Mesothelial cell of epicardium (in vitro differentiated cells): ENCODE data around the gene DIPK1A. TPM values are rescaled to one million over a fixed set of nuclear protein-coding genes. Genes with fewer than 3 reads are reported as not detected.

Source experiments
- DNase-seq, 2 experiments: peaks; one replicate each; pipeline ENCODE4 v3.0.0; 2021; ENCODE audit warnings: low spot score in 2 of 2; ENCODE audit not compliant: unreplicated experiment in 2 of 2
- H3K27ac Mint-ChIP-seq: 2 replicates; pipeline ENCODE4 v1.8.0; 2021; ENCODE audit warnings: mixed read lengths
- H3K27me3 Mint-ChIP-seq: 2 replicates; pipeline ENCODE4 v1.8.0; 2021; ENCODE audit warnings: low read depth, mixed read lengths
- H3K36me3 Mint-ChIP-seq: 2 replicates; pipeline ENCODE4 v1.8.0; 2021; ENCODE audit warnings: mixed read lengths
- H3K4me1 Mint-ChIP-seq: 2 replicates; pipeline ENCODE4 v1.8.0; 2021; ENCODE audit warnings: mixed read lengths
- H3K4me3 Mint-ChIP-seq: 2 replicates; pipeline ENCODE4 v1.8.0; 2021; ENCODE audit warnings: mild to moderate bottlenecking, moderate library complexity, mixed read lengths
- H3K9me3 Mint-ChIP-seq: 2 replicates; pipeline ENCODE4 v1.8.0; 2021; ENCODE audit warnings: mixed read lengths
- CTCF ChIP-seq: fragments of 200-600 bp; sonication (generic); IDR thresholded peaks from one replicate; pipeline ENCODE4 v1.5.0; 2021; ENCODE audit warnings: antibody characterized with exemption; ENCODE audit not compliant: unreplicated experiment
- total RNA-seq: library from RNA; stranded (reverse); gene quantifications from 3 replicates; pipeline ENCODE4 v1.2.1, GENCODE V29; 2021

The DIPK1A gene
- total RNA-seq, 1 donor from 2014 or later, result 12.3 TPM

GRCh38 chr1:92910081-92910480 is 51.2 kb downstream of the DIPK1A start:
- TF ChIP-seq CTCF, result no peak
- Mint-ChIP-seq H3K27ac (no peak overlapping the region), H3K36me3 (peaks cover 8% of the 10 kb centered on the region), H3K9me3 (peaks cover 10% of the 10 kb centered on the region), H3K4me3 (no peak overlapping the region), H3K27me3 (no peaks in the 10 kb centered on the region), H3K4me1 (peaks cover 9% of the 10 kb centered on the region)
- DNase-seq, result no peak

- Mint-ChIP-seq H3K27me3 (no peaks in the 10 kb centered on the region), H3K36me3 (peaks cover 9% of the 10 kb centered on the region), H3K4me3 (no peak overlapping the region), H3K4me1 (peaks cover 9% of the 10 kb centered on the region), H3K9me3 (peaks cover 15% of the 10 kb centered on the region), H3K27ac (no peak overlapping the region)
- no peak for DNase-seq
- no peak for TF ChIP-seq CTCF
Observed at GRCh38 chr1:92909321-92909720, 51.9 kb downstream of the DIPK1A start.

- Mint-ChIP-seq H3K4me1 (peaks cover 9% of the 10 kb centered on the region), H3K9me3 (peaks cover 15% of the 10 kb centered on the region), H3K27me3 (no peaks in the 10 kb centered on the region), H3K4me3 (no peak overlapping the region), H3K27ac (no peak overlapping the region), H3K36me3 (peaks cover 9% of the 10 kb centered on the region)
- no peak for TF ChIP-seq CTCF
- no peak for DNase-seq
Observed at GRCh38 chr1:92907949-92908684, 53.1 kb downstream of the DIPK1A start.

- TF ChIP-seq CTCF, result no peak
- Mint-ChIP-seq H3K4me3 (no peak overlapping the region), H3K9me3 (peaks cover 34% of the 10 kb centered on the region), H3K36me3 (peaks cover 19% of the 10 kb centered on the region), H3K4me1 (no peaks in the 10 kb centered on the region), H3K27me3 (no peaks in the 10 kb centered on the region), H3K27ac (no peak overlapping the region)
- no peak for DNase-seq
Observed at GRCh38 chr1:92903765-92904164, 57.5 kb downstream of the DIPK1A start.

GRCh38 chr1:92902406-92902744 is 58.9 kb downstream of the DIPK1A start:
- H3K27ac Mint-ChIP-seq, result no peak overlapping the region
- peaks cover 37% of the 10 kb centered on the region for H3K9me3 Mint-ChIP-seq
- no peaks in the 10 kb centered on the region for H3K4me1 Mint-ChIP-seq
- no peak for DNase-seq
- no peak for TF ChIP-seq CTCF
- H3K27me3 Mint-ChIP-seq, result no peaks in the 10 kb centered on the region
- peaks cover 19% of the 10 kb centered on the region for H3K36me3 Mint-ChIP-seq
- H3K4me3 Mint-ChIP-seq, result no peak overlapping the region
